A673 (cell line): ENCODE measurements around the gene CELF4. TPM values are rescaled to one million over a fixed set of nuclear protein-coding genes. Genes with fewer than 3 reads are reported as not detected.

ENCODE experiments used
- BruUV-seq: library from RNA; stranded (reverse); fragments of 400-500 nt; replicated peaks from 2 replicates; lab custom pipeline; 2021; lab: Mats Ljungman, UMichigan
- CTCF ChIA-PET: fragments of 300-600 bp; sonication (Branson Sonifier 250); formaldehyde crosslinking; loops from one replicate; lab custom pipeline; 2022; ENCODE audit warnings: antibody characterized with exemption; lab: Charles Lee
- POLR2A ChIA-PET: fragments of 300-600 bp; sonication (Branson Sonifier 250); formaldehyde crosslinking; loops from one replicate; lab custom pipeline; 2022; ENCODE audit warnings: antibody characterized with exemption; ENCODE audit not compliant: low non-redundant PET; lab: Charles Lee
- DNase-seq: peaks from one replicate; pipeline ENCODE4 v3.0.0-alpha.2; 2015; ENCODE audit warnings: low spot score
- H3K27ac ChIP-seq: fragments of 200-600 bp; sonication (generic); 2 replicates; pipeline ENCODE4 v1.5.1; 2016; ENCODE audit warnings: mixed run types, low read depth, mild to moderate bottlenecking, mixed read lengths, antibody characterized with exemption, low read length; ENCODE audit not compliant: poor library complexity, severe bottlenecking
- H3K27me3 ChIP-seq: fragments of 200-600 bp; sonication (generic); replicated peaks from 2 replicates; pipeline ENCODE4 v1.6.1; 2017; ENCODE audit warnings: mixed run types, low read depth, mild to moderate bottlenecking, mixed read lengths, antibody characterized with exemption, low read length; ENCODE audit not compliant: insufficient read depth, poor library complexity
- H3K36me3 ChIP-seq: fragments of 200-600 bp; sonication (generic); 2 replicates; pipeline ENCODE4 v1.6.1; 2016; ENCODE audit warnings: mixed run types, mild to moderate bottlenecking, mixed read lengths, antibody characterized with exemption, low read length; ENCODE audit not compliant: insufficient read depth, poor library complexity, severe bottlenecking
- H3K4me1 ChIP-seq: fragments of 200-600 bp; sonication (generic); 2 replicates; pipeline ENCODE4 v1.6.1; 2017; ENCODE audit warnings: mixed run types, mild to moderate bottlenecking, mixed read lengths, antibody characterized with exemption, low read length; ENCODE audit not compliant: insufficient read depth, poor library complexity, severe bottlenecking
- H3K4me3 ChIP-seq: fragments of 200-600 bp; sonication (generic); 2 replicates; pipeline ENCODE4 v1.5.1; 2016; ENCODE audit warnings: low read depth, mixed run types, mild to moderate bottlenecking, mixed read lengths, low read length; ENCODE audit not compliant: poor library complexity, severe bottlenecking
- H3K9me3 ChIP-seq: fragments of 200-600 bp; sonication (generic); 2 replicates; pipeline ENCODE4 v1.6.1; 2016; ENCODE audit warnings: mixed run types, low read depth, mild to moderate bottlenecking, mixed read lengths, antibody characterized with exemption, low read length; ENCODE audit not compliant: poor library complexity, severe bottlenecking
- EZH2 ChIP-seq: fragments of 200-600 bp; sonication (generic); IDR thresholded peaks from 2 replicates; pipeline ENCODE4 v1.6.1; 2017; ENCODE audit warnings: borderline replicate concordance, low read depth, mild to moderate bottlenecking, mixed read lengths, antibody characterized with exemption, low read length; ENCODE audit not compliant: poor library complexity, severe bottlenecking
- intact Hi-C: fragments of 100-400 bp; cut with micrococcal nuclease; formaldehyde crosslinking; loops from one replicate; pipeline ENCODE4 v1.10.0; 2022; ENCODE audit not compliant: unreplicated experiment
- total RNA-seq: library from RNA; stranded (reverse); gene quantifications from 2 replicates; pipeline ENCODE4 v1.2.3, GENCODE V29; 2021
- TF ChIP-seq, protein P1 (sequence below): fragments of 300-800, 200-600 bp; sonication (generic); conservative IDR thresholded peaks from 2 replicates; pipeline ENCODE4 v1.5.1; 2017; ENCODE audit warnings: low read depth, mild to moderate bottlenecking, antibody characterized with exemption, low read length, moderate library complexity, mixed read lengths

CELF4 gene
- total RNA-seq, 1 experiment from 2014 or later, result not detected

DNA sequence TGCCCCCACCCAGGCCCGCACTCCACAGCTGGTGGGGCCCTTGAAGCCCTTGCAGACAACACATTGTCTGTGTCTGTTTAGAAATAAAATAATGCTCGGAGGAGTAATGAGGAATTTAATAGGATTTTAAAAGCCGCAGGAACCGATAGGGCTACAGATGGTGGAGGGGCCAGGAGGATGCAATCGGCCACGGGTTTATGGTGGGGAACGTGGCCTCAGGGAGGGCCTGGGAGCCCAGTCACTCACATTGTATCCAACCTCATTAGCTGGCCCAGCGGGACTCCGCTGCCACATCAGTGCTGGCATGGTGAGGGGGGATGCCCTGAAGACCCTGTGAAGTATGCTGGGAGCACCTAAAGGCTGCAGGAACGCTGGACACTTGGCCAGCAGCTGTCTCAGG, 252.0 kb downstream of the CELF4 start:
- TF ChIP-seq, protein P1, sequence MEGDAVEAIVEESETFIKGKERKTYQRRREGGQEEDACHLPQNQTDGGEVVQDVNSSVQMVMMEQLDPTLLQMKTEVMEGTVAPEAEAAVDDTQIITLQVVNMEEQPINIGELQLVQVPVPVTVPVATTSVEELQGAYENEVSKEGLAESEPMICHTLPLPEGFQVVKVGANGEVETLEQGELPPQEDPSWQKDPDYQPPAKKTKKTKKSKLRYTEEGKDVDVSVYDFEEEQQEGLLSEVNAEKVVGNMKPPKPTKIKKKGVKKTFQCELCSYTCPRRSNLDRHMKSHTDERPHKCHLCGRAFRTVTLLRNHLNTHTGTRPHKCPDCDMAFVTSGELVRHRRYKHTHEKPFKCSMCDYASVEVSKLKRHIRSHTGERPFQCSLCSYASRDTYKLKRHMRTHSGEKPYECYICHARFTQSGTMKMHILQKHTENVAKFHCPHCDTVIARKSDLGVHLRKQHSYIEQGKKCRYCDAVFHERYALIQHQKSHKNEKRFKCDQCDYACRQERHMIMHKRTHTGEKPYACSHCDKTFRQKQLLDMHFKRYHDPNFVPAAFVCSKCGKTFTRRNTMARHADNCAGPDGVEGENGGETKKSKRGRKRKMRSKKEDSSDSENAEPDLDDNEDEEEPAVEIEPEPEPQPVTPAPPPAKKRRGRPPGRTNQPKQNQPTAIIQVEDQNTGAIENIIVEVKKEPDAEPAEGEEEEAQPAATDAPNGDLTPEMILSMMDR, result no peak
- TF ChIP-seq EZH2, result no peak
- H3K4me3 ChIP-seq, result no peak overlapping the region

DNA sequence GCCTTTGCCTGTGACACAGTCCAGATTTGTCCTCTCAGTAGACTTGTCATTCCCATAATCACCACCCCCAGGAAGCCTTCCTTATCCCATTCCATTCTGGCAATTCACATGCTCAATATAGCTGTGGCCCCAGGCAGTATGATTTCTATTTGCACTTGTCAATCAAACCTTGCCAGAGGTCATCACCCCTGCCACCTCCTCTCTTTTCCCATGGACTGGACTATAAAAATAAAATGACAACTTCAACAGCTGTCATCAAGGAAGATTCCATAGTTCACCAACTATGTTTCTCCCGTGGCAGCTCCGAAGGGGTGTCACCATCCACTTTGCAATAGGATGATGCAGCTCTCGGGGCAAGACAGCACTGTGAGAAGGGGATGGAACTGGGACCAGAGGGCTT, 255.7 kb downstream of the CELF4 start:
- Histone ChIP-seq H3K4me1 (no peaks in the 10 kb centered on the region), H3K27ac (no peak overlapping the region), H3K4me3 (no peak overlapping the region), H3K9me3 (no peaks in the 10 kb centered on the region), H3K27me3 (no peaks in the 10 kb centered on the region), H3K36me3 (no peaks in the 10 kb centered on the region)
- intact Hi-C loops, result no loop called here
- ChIA-PET CTCF (no interaction called here), POLR2A (no interaction called here)
- no peak for TF ChIP-seq EZH2
- TF ChIP-seq, protein P1, result no peak
- DNase-seq, result no peak
- BruUV-seq, result no TSS peak

More for the DNA sequence above, 252.0 kb downstream of the CELF4 start:
- H3K27me3 ChIP-seq, result no peaks in the 10 kb centered on the region
- no TSS peak for BruUV-seq
- H3K4me1 ChIP-seq, result no peaks in the 10 kb centered on the region
- no peak for DNase-seq
- ChIA-PET POLR2A (no interaction called here), CTCF (no interaction called here)
- no peak overlapping the region for H3K27ac ChIP-seq
- intact Hi-C loops, result no loop called here
- H3K9me3 ChIP-seq, result no peaks in the 10 kb centered on the region
- H3K36me3 ChIP-seq, result no peaks in the 10 kb centered on the region

DNA sequence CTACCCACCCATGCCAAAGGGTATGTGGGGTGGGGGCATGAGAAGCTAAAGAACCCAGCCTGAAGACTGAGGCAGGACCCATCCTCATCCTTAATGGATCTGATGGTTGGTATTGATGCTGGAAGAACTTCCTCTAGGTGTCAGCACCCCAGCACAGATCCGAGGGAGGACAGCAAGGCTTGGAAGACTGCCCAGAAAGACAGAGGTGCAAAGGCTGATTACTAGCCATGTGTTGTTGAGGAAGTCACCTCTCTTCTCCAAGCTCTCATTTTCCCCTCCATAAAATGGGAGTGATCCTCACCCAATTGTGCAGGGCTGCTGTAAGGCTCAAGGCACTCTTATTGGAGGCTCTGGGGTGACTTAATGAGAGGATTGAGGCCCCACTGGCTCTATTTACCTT, 256.5 kb downstream of the CELF4 start:
- ChIA-PET POLR2A (no interaction called here), CTCF (no interaction called here)
- BruUV-seq, result no TSS peak

More for the DNA sequence above, 256.5 kb downstream of the CELF4 start:
- Histone ChIP-seq H3K4me3 (no peak overlapping the region), H3K36me3 (no peaks in the 10 kb centered on the region), H3K9me3 (no peaks in the 10 kb centered on the region), H3K27me3 (no peaks in the 10 kb centered on the region), H3K27ac (no peak overlapping the region), H3K4me1 (no peaks in the 10 kb centered on the region)
- peak; percentile 12 for DNase-seq
- intact Hi-C loops, result no loop called here
- TF ChIP-seq, protein P1, result no peak
- no peak for TF ChIP-seq EZH2
